Measurements from ENCODE around the gene WLS.

Gene WLS

DNA sequence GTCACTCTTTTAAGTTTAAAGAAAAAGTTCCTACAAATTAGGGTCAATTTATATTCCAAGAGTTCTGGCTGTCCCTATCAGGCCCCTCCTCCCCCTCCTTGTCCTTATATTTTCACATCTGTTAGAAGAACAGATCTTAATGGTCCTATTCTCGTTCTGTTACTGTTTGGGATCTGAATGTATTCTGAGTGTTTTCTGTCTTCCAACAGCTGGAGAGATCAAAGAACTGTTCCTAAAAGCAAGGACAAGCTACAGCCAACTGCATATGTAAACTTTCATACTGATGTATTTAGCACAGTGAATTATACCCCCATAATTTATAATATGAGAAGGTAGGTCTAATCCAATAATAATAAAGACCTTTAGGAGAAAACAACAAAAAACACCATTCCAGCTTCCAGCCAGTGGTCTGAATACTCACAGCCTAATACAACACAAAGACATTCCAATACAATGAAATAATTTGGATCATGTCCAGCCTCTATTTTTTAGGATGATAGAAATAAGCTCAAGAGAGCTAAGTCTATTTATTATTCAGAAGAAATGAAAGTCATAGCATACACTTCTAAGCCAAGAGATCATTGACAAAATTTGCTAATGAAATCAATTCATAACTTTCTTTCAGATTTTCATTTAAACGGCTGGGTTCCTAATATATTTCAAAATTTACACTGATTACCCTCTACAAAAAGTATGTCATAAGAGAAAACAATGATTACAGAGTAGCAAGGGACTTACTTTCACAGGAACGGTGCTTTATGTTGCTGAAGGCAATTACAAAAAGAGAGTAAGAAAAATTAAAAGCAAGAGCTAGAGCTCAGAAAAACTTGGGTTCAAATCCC lies 25.3 kb downstream of the WLS start:
- Histone ChIP-seq H3K27me3 (replicated peaks; ENCODE audit: insufficient read depth, low read length) (no peaks in the 10 kb centered on the region), H3K9me3 (replicated peaks; ENCODE audit: insufficient read depth, low read length) (no peaks in the 10 kb centered on the region), H3K9ac (ENCODE audit: low read length) (no peak overlapping the region), H4K20me1 (ENCODE audit: insufficient read depth, low read length) (no peaks in the 10 kb centered on the region), H3K36me3 (replicated peaks; ENCODE audit: insufficient read depth, low read length) (no peaks in the 10 kb centered on the region), H3K79me2 (ENCODE audit: low read length) (no peaks in the 10 kb centered on the region), H3K4me2 (ENCODE audit: low read depth, low read length) (no peak overlapping the region), H3K4me3 (ENCODE audit: low read length) (no peak overlapping the region), H2AFZ (ENCODE audit: low read length) (no peak overlapping the region), H3K9me2 (replicated peaks; ENCODE audit: insufficient read depth, low read length) (no peaks in the 10 kb centered on the region), H3F3A (ENCODE audit: insufficient read depth, low read length) (no peaks in the 10 kb centered on the region), H3K27ac (ENCODE audit: low read length) (no peak overlapping the region), H3K4me1 (ENCODE audit: low read length) (no peaks in the 10 kb centered on the region)
- no peak for TF ChIP-seq EZH2 (optimal IDR thresholded peaks at IDR 0.05; ENCODE audit: low read depth, low read length)
- no peak for TF ChIP-seq EZH2phosphoT487 (IDR thresholded peaks at IDR 0.05; ENCODE audit: low read length)
- TF ChIP-seq, protein P1, sequence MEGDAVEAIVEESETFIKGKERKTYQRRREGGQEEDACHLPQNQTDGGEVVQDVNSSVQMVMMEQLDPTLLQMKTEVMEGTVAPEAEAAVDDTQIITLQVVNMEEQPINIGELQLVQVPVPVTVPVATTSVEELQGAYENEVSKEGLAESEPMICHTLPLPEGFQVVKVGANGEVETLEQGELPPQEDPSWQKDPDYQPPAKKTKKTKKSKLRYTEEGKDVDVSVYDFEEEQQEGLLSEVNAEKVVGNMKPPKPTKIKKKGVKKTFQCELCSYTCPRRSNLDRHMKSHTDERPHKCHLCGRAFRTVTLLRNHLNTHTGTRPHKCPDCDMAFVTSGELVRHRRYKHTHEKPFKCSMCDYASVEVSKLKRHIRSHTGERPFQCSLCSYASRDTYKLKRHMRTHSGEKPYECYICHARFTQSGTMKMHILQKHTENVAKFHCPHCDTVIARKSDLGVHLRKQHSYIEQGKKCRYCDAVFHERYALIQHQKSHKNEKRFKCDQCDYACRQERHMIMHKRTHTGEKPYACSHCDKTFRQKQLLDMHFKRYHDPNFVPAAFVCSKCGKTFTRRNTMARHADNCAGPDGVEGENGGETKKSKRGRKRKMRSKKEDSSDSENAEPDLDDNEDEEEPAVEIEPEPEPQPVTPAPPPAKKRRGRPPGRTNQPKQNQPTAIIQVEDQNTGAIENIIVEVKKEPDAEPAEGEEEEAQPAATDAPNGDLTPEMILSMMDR (IDR thresholded peaks at IDR 0.05; ENCODE audit: low read length): no peak
- no peak for DNase-seq

DNA sequence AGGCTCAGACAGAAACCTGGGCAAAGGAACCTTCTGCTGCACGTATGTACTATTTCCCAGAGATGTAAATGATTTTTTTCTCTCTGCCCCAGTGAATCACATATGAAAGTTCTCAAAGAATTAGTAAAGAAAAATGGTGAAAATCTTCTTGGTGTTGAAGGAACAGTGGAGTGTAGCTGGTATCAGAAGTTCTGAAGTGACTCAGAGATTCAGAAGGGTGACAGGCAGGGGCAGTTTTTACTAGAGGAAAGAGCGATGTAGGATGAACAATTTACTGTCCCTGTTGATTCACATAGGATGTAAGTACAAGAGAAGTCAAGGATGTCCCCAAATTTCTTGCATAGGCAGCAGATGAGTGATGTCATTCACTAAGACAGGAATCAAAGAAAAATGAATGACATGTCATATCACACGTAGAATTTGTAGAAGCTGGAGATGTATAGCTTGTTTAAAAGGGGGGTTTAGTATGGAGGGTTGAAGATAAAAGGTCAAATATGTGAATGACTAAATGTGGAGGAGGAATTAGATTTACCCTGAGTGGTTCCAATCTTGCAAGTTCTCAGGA lies 26.4 kb downstream of the WLS start:
- Histone ChIP-seq H3K4me1 (ENCODE audit: low read length) (no peaks in the 10 kb centered on the region), H2AFZ (ENCODE audit: low read length) (no peak overlapping the region), H3K27ac (ENCODE audit: low read length) (no peak overlapping the region), H4K20me1 (ENCODE audit: insufficient read depth, low read length) (no peaks in the 10 kb centered on the region), H3K9me3 (replicated peaks; ENCODE audit: insufficient read depth, low read length) (no peaks in the 10 kb centered on the region), H3F3A (ENCODE audit: insufficient read depth, low read length) (no peaks in the 10 kb centered on the region), H3K4me2 (ENCODE audit: low read depth, low read length) (no peak overlapping the region), H3K36me3 (replicated peaks; ENCODE audit: insufficient read depth, low read length) (no peaks in the 10 kb centered on the region), H3K9me2 (replicated peaks; ENCODE audit: insufficient read depth, low read length) (no peaks in the 10 kb centered on the region), H3K79me2 (ENCODE audit: low read length) (no peaks in the 10 kb centered on the region), H3K27me3 (replicated peaks; ENCODE audit: insufficient read depth, low read length) (no peaks in the 10 kb centered on the region), H3K9ac (ENCODE audit: low read length) (no peak overlapping the region), H3K4me3 (ENCODE audit: low read length) (no peak overlapping the region)
- DNase-seq: no peak
- TF ChIP-seq EZH2phosphoT487 (IDR thresholded peaks at IDR 0.05; ENCODE audit: low read length) (no peak), EZH2 (optimal IDR thresholded peaks at IDR 0.05; ENCODE audit: low read depth, low read length) (no peak)
- TF ChIP-seq, protein P1 (IDR thresholded peaks at IDR 0.05; ENCODE audit: low read length): no peak

DNA sequence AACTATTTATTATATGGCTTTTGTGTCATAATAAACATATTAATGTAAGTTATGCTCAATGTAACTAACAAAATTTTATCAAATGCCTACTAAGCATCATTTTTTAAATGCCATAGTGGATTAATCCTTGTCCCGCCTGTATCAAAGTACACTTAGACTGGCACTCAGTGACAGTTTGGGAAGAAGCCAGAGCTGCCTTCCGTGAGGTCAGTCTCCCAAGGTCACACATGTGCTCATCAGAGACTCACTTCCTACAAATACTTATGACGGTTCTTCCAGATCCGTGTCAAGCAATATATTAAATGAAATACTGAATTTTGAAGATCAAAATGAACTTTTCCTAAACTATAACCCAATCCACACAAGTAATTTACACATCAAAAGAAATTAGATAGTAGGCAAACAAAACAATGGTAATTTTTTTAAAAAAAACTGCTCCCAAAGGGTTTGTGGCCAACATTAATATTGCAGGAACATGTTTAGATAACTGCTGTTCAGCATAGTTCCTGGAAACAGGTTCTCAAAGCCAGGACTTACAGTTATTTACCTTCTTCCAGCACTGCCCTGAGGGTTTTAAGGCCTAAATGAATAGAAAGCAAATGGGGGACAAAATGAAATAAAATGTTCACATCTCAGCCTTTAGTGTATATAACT lies 27.2 kb downstream of the WLS start:
- H3K4me3 ChIP-seq (ENCODE audit: low read length): no peak overlapping the region
- H3K79me2 ChIP-seq (ENCODE audit: low read length): no peaks in the 10 kb centered on the region
- no peak for DNase-seq
- no peaks in the 10 kb centered on the region for H4K20me1 ChIP-seq (ENCODE audit: insufficient read depth, low read length)
- H3K9me2 ChIP-seq (replicated peaks; ENCODE audit: insufficient read depth, low read length): no peaks in the 10 kb centered on the region
- H3K4me2 ChIP-seq (ENCODE audit: low read depth, low read length): no peak overlapping the region
- no peaks in the 10 kb centered on the region for H3K36me3 ChIP-seq (replicated peaks; ENCODE audit: insufficient read depth, low read length)
- H3K27me3 ChIP-seq (replicated peaks; ENCODE audit: insufficient read depth, low read length): no peaks in the 10 kb centered on the region
- TF ChIP-seq EZH2phosphoT487 (IDR thresholded peaks at IDR 0.05; ENCODE audit: low read length): no peak
- no peak for TF ChIP-seq EZH2 (optimal IDR thresholded peaks at IDR 0.05; ENCODE audit: low read depth, low read length)
- TF ChIP-seq, protein P1 (IDR thresholded peaks at IDR 0.05; ENCODE audit: low read length): no peak
- H3K4me1 ChIP-seq (ENCODE audit: low read length): no peaks in the 10 kb centered on the region
- H2AFZ ChIP-seq (ENCODE audit: low read length): no peak overlapping the region
- no peak overlapping the region for H3K9ac ChIP-seq (ENCODE audit: low read length)
- no peaks in the 10 kb centered on the region for H3K9me3 ChIP-seq (replicated peaks; ENCODE audit: insufficient read depth, low read length)
- H3K27ac ChIP-seq (ENCODE audit: low read length): no peak overlapping the region
- no peaks in the 10 kb centered on the region for H3F3A ChIP-seq (ENCODE audit: insufficient read depth, low read length)
